Right kidney (tissue), 1 donor: ENCODE results near the gene ANLN.
"Not testable (repeated sequence)": the region's sequence is repeated elsewhere in the genome, so short reads cannot be mapped to it uniquely, and the experiment has no call there.

Experiments
- DNase-seq: peaks from one replicate; pipeline ENCODE4 v3.0.0-alpha.2; 2016

The ANLN gene

DNA sequence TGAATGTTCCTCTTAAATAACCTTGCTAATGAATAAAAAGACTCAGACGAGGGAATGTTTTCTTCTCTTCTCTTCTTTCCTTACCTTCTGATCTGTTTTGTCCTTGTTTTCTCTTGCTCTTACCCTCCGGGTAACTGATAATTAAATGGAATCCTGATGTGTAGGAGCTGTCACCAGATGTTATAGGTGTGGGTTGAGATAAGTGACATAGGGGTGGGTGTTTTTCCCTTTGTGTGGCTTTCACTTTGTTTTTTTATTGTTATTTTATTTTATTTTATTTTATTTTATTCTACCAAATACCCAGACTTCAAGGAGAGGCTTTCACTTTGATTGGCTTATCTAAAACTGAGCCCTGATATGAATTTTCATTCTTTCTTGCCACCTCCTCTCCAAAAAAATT, 25.5 kb downstream of the ANLN start:
- no peak for DNase-seq

DNA sequence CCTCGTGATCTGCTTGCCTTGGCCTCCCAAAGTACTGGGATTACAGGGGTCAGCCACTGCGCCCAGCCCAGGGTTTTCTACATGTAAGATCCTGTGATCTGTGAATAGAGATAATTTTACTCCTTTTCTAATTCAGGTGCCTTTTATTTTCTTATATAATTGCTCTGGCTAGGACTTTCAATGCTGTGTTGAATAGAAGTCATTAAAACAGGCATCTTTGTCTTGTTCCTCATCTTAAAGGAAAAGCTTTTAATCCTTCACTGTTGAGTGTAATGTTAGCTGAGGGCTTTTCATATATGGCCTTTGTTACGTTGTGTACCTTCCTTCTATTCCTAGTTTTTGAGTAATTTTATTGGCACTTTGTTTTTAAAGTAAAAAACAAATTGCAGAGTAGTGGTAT, 26.6 kb downstream of the ANLN start:
- DNase-seq = no peak

DNA sequence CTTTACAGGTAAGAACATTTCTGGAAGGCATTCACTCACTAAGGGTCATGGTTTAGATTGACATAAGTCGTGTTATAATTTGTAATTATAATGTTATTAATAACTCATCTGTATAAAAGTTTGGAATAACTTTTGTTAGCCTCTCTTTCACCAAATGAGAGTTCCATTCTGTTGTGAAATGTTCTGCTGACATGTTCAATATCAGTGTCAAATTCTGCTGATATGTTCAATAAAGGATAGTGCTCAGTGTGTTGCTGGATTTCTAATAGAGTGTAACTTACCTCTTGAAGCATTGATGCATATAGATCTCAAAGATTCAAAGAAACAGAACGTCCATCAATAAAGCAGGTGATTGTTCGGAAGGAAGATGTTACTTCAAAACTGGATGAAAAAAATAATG, 30.6 kb downstream of the ANLN start:
- DNase-seq = no peak

DNA sequence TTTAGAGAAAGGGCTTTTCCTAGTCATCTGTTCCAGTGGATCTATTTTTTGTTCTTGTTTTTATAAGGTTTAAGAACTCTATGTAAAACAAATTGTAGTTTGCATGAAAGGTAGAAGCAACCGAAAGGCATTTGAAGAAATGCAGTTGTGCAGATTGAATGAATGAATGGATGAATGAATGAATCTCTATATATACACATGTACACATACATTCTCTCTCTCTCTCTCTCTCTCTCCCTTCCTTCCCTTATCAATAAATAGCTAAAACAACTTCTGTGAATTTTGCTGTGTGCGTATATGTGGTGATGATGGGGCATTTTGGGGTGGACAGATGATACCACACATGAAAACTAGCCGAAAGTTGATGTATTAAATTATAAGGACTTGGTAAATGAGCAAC, 32.4 kb downstream of the ANLN start:
- DNase-seq = no peak

DNA sequence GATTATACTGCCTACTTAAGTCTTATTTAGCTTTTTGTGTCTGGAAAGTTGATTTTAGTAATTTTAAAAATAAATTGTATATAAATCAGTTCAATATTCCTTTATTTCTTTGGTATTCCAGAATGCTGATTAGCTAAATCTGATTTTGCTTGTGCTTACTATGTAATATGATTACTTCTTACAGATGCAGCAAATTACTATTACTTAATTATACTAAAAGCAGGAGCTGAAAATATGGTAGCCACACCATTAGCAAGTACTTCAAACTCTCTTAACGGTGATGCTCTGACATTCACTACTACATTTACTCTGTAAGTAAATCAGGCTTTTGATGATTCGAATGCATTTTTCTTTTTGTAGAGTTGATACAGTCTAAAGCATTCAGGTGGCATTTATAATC, 34.0 kb downstream of the ANLN start:
- no peak for DNase-seq

DNA sequence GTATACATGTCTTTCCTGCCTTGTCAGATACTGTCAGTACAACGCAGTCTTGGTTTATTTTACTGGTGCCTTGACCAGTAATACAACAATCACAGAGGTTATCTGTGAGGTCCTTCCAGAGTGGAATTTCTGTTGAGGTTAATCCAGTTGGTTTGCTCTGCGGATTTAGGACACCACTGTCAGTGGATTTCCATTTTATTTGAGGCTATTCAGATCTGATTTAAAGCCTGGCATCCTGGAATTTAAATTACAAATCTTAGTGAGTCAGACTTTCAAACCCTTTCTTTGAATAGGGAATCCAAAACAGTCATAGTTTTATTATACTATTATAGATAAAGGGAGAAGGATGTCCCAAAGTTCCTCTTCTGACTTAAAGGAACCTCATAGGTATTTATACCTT, 40.5 kb downstream of the ANLN start:
- no peak for DNase-seq

DNA sequence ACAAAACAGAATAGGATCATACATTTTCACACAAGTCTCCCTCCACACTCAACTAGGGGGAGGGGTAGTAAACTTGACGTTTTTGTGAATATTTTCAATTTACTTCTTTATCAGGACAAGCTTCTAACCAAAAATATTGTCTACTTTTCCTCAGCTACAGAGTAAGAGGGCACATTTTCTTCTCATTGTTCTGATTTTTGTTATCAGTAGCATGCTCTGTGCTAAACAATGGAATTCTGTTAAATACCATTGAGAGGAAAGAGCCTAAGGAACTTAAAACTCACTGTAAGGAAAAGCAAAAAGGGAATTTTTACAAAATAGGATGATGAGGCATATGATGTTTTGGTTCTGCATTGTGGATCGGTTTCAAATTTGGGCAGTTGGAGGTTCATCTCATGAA, 41.2 kb downstream of the ANLN start:
- DNase-seq = no peak

DNA sequence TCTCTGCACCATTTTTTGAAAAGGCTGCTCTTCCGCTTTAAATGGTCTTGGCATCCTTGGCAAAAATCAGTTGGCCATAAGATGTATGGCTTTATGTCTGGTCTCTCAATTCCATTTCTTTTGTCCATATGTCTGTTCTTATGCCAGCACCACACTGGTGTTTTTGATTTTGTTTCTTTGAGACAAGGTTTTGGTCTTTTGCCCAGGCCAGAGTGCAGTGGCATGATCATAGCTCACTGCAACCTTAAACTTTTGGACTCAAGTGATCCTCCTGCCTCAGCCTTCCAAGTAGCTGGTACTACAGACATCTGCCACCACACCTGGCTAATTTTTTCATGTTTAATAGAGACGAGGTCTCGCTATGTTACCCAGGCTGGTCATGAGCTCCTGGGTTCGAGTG, 48.5 kb downstream of the ANLN start:
- no peak for DNase-seq

DNA sequence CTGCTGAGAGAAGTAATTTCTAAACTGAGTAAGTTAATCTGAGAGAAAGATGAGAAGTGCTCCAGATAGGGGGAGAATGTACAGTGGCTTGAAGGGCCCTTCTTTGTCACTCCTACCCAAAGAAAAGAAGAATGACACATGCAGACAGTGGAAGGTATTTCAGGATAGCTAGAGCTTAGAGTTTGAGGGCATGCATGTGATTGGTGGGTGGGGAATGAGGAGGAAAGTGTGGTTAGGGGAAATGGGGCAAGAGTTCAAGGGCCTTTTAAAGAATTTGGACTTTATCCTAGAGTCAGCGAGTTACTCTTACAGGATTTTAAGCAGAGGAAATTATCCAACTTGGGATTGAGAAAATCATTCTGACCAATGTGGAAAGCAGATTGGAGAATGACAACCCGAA, 50.0 kb downstream of the ANLN start:
- DNase-seq = no peak

DNA sequence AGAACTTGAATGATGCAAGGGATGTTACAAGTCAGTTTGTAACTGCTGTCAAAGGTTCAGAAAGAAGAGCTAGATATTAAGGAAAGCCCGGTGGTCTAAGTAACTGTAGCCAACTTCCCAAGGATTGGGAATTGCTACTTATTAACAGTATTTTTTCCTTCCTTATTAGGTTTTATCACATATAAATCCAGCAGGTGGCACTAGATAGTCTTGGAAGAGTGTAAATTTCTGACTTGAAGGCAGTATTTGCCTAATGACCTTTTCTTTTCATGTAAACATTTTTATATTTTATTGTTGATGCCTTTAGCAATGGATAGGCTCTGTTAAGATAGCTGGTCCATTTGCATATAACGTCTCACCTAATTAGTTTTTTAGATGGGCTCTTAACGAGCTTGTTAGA, 51.2 kb downstream of the ANLN start:
- DNase-seq = no peak

DNA sequence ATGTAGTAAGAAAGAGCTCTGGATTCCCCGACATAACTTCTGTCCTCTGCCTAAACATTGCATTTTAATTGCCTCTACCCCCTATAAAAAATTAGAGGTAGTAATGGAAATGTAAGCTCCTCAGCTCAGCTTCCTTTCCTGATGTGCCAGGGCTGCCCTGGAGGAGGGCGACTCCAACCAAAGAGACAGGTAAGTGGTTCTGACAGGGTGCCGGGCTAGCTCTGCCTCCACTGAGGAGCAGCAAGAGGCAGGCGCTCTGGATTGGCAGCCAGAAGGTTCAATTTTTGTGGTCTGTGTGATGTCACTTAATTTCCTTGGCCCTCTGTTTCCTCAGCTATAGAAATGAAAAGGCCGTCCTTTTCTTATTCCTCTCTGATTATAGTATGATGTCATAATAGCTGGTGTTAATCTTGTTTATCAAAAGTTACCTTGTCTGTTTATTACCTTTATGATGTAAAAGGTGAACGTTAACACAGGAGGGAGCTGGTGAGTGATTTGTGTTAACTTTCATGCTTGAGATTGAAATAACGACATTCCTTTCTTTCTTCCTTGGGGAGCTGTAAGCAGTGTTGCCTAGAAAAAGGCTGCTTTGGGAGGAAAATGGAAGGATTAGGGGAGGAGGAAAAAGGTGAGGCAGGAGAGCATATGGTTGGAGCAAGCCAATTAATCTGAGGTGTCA, 51.8 kb downstream of the ANLN start:
- no peak for DNase-seq

DNA sequence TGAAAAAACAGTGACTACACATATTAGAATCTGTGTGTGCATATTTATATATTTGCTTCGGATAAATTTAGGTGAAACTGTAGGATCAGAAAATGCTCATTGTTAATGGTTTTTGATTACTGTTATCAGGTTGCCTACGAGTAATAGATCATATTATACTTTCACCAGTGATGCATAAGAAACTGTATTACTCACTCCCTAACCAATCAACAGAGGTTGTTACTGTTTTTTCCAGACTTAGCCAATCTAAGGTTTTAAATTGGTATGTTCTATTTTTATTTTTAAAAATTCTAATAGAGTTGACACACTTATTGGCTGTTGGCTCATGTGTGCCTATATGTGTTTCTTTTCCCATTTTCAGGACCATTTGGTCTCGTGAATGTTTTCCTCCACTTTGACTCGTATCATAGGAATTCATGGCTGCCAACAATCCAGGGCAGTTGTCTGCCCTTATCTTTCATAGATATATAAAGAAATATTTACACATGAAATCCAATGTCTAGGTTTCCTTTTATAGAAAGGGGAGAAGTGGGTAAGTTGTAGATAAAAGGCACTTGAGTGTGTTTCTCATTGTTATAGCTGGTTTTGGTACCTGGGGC, 59.2 kb downstream of the ANLN start:
- no peak for DNase-seq

DNA sequence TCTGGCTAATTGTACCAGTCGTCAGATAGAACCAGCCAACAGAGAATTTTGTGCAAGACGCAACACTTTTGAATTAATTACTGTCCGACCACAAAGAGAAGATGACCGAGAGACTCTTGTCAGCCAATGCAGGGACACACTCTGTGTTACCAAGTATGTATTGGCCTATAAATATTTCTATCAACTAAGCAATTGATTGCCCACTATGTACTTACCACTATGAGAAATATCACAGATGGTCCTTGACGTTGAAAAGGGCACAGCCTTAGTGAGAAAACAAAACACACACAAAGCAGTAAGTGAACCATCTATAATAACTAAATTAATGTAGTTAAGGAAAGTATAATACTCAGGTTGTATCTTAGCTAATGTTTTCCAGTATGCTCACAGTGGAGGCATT, 60.0 kb downstream of the ANLN start:
- DNase-seq = no peak

DNA sequence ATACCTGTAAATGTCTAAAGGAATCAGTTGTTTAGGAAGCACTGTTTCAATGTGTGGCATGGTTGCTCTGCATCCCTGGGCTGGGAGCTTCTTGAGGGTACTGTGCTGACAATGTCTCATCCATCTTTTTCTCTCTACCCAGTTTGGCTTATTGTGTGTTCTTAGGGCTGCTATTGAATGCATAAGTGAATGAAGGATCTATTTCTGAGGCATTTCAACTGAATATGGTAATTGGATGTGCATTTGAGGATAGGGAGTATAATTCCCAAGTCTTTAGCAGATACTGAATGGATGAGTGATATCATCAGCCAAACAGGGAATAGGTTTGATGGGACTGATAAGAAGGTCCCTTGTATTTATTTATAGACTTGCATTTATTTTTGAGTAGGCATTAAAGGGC, 64.1 kb downstream of the ANLN start:
- no peak for DNase-seq

DNA sequence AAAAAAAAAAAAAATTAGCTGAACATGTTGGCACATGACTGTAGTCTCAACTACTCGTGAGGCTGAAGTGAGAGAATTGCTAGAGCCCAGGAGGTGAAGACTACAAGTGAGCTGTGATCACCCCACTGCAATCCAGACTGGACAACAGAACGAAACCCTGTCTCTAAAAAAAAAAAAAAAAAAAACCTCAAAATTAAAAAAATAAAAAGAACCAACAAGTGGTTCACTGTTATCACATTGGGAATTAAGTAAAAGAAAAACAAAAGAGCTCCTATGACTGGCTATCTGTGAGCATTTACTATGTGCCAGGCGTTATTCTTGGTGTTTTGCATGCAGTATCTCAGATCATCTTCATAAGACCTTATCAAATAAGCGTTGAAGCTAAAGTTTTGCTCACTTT, 66.0 kb downstream of the ANLN start:
- no peak for DNase-seq

DNA sequence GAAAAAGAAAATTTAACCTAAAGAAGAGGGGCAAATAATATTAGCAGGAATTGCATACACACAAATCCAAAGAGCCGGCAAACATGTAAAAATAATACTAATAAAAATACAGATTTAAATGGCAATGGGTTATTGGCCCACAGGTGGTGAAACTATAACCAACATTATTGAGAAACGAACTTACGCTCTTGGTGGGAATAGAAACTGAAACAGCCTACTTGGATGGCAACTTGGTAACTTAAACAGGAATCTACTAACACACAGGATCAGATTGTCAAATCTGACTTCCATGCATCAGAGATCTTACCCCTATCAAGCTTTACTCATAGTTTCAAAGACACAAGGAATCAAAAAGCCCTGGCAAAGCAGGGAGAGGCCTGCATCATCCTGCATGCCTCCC, 66.5 kb downstream of the ANLN start:
- DNase-seq = no peak

DNA sequence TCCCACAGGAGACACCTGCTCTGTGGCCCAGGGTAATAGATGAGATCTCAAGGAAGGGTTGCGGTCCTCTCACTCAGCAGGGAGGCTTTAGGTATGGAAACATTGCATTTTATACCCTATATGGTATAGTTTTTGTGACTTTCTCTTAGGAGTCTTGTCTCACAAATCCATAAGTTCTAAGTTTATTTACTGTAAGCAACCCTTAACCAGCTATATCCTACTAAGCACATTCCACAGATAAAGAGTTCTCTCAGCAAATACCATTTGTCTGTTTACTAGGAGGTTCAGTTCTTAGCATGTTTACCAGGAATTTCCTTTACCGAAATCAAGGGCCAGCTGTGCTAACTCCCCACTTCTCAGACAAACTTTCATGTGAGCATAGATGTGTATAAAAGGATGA, 66.9 kb downstream of the ANLN start:
- DNase-seq = no peak

DNA sequence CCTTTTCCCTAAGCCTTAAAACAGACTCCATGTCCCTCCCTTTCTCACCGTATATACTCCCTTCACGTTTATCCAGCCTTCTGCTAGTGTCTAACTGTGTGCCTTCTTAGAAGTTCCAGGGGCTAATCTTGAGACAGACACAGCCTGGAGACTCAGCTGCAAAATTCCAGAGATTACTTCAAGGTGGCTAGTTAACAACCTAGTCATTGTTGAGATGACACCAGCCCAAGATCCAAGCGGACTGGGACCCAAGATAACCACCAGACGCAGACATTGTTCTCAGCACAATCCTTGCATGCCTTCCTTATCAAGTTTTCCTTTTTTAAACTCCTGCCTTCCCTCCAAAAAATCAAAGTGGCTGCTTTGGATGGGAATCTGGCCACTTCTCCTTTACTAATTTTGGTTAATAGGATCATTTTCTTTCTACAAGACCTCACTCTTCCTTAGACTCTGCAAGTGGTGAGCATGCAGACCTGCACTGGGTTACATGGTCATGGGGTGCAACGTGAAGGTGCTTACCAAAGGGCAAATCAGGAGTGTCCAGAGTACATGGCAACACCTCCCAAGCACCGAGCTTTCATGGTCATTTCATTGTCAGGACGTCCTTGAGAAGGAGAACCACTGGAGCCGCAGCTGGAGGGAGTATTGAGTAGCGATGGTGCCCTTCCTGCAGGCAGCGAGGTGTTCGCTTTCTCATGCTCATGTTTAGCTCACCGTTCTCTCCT, 69.7 kb downstream of the ANLN start:
- DNase-seq = no peak

DNA sequence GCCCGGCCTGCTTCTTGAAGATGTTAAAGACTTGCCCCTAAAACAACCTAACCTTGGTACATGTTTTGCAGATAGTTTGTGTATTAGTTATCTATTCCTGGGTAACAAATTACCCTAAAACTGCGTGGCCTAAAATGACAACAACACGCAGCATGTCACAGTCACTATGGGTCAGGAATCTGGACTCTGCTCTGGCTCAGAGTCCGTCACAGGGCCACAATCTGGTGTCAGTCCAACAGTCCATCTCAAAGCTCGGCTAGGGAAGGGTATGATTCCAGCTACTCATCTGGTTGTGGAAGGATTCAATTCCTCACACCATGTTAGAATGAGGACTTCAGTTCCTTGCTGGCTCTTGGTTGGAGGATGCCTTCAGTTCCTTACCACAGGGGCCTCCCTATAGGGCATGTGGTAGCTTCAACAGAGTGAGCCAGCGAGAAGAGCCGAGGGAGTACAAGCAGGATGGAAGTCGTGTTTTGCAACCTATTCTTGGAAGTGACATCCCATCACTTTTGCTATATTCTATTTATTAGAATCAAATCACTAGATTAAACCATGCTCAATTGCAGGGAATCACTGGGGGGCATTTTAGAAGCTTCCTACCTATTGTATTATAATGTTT, 71.3 kb downstream of the ANLN start:
- no peak for DNase-seq

DNA sequence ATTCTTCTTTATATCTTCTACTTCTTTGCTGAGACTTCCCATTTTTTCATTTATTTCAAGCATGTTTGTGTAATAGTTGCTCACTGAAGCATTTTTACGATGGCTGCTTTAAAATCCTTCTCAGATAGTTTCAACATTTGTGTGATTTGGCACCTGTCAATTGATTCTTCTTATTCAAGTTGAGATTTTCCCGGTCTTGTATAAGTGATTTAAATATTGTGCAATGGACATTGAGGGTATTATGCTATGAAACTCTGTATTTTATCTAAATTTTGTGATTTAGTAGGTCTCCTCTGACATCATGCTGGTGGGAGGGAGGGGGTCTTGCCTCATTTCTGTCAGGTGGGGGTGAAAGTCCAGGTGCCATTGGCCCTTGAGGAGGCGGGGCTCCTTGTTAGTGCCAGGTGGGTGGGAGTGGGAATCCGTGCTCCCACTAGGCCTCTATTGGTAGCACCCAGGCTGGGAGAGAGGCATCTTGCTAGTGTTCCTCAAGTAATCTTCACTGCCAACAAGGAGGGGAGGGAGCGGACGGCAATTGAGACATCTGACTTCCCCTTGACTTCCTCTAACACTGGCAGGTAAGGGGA, 73.0 kb downstream of the ANLN start:
- DNase-seq = no peak

DNA sequence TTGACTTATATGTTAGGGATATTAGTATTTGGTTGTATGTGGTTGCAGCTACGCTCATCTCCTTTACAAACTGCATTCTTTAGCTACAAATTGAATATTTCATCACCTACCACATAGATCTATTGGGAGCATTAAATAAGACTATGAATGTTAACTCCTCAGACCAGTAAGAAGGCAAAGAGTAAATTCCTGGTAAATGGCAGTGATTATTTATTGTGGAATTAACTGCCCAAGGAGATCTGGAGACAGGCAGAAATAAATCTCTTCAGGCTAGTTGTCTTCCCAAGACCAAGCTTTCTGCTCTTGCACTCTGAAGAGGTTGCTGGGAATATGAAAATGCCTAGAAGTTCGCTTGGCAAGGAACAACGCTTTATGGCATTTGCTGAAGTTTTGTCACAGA, 74.6 kb downstream of the ANLN start:
- no peak for DNase-seq

DNA sequence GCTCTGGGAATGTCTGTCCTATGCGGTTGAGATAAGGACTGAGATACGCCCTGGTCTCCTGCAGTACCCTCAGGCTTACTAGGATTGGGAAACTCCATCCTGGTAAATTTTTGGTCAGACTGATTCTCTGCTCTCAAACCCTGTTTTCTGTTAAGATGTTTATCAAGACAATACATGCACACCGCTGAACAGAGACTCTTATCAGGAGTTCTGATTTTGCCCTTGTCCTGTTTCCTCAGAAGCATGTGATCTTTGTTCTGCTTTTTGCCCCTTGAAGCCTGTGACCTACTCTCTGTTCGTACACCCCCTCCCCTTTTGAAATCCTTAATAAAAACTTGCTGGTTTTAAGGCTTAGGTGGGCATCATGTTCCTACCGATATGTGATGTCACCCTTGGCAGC, 76.3 kb downstream of the ANLN start:
- not testable (repeated sequence) for DNase-seq

DNA sequence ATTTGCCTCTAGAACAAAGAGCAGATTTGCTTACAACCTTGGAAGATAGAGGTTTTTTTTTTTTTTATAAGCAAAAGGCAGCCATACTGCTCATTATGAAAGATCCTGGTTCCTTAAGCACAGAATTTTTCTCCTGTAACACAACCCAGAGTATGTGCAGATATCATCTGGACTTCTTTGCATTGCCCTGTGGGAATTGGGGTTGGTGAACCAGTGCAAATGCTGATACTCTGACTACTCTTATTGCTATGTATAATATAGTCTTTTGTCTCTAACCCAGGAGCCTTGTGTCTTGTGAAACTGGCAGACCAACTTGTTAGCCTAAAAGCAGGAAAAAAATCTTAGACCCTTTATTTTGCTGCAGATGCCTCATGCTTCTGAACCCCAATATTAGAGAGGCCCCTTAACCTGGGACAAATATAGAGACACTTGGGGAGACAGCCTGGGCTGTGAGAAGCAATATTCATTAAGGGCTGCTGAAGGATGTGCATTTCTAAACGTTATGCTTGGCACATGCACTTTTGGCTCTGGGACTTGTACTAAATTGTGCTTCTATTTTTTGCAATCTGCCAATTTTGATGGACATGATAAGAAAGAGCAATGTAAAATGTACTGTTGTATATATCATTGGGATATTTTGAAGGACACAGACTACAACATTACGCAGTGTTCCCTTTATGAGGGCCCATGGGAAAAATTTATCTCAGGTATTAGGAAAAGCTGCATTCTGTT, 78.9 kb downstream of the ANLN start:
- no peak for DNase-seq
